Panc1 (cell line): Measurements from ENCODE around the gene GAPDH.

Source experiments
- POLR2AphosphoS5 ChIP-seq: IDR thresholded peaks from 2 replicates; pipeline ENCODE4 v1.6.1; 2012; ENCODE audit warnings: mild to moderate bottlenecking, low read depth, low read length, moderate library complexity
- SIN3A ChIP-seq: IDR thresholded peaks from 2 replicates; pipeline ENCODE4 v1.6.1; 2012; ENCODE audit warnings: low read depth, mild to moderate bottlenecking, low read length, moderate library complexity, borderline replicate concordance; ENCODE audit not compliant: insufficient read depth
- TF ChIP-seq, protein P1 (sequence below): fragments of 450-650 bp; IDR thresholded peaks from 2 replicates; pipeline ENCODE4 v1.5.1; 2017; ENCODE audit warnings: mild to moderate bottlenecking
- TF ChIP-seq, protein P2 (sequence below), 2 experiments: IDR thresholded peaks; 2 replicates each; pipeline ENCODE4 v1.6.1; 2011 to 2012; ENCODE audit warnings: low read depth in 2 of 2, control low read depth in 1 of 2, low read length in 1 of 2, mild to moderate bottlenecking in 1 of 2, moderate library complexity in 1 of 2; ENCODE audit not compliant: insufficient read depth in 1 of 2

DNA sequence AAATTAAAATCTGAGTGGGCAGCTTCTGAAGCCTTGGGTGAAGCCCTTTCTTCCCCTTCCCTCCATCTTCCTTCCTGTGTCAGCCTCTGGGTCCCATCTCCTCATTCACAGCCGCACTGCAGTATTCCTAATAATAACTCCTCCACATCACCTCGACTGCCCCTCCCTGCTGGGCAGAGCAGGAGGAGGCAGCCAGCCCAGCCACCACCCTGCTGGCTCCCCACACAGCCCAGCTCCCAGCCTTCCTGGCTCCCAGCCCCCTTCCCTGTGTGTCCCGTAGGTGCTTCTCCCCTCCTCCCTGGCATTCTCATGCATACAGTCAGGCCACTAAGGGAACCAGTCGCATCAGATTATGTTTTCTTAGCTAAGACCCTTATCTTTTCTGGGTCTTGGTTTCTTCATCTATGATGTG, 17.8 kb downstream of the GAPDH start:
- TF ChIP-seq, protein P1, sequence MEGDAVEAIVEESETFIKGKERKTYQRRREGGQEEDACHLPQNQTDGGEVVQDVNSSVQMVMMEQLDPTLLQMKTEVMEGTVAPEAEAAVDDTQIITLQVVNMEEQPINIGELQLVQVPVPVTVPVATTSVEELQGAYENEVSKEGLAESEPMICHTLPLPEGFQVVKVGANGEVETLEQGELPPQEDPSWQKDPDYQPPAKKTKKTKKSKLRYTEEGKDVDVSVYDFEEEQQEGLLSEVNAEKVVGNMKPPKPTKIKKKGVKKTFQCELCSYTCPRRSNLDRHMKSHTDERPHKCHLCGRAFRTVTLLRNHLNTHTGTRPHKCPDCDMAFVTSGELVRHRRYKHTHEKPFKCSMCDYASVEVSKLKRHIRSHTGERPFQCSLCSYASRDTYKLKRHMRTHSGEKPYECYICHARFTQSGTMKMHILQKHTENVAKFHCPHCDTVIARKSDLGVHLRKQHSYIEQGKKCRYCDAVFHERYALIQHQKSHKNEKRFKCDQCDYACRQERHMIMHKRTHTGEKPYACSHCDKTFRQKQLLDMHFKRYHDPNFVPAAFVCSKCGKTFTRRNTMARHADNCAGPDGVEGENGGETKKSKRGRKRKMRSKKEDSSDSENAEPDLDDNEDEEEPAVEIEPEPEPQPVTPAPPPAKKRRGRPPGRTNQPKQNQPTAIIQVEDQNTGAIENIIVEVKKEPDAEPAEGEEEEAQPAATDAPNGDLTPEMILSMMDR, result no peak
- no peak for TF ChIP-seq POLR2AphosphoS5
- TF ChIP-seq, protein P2, sequence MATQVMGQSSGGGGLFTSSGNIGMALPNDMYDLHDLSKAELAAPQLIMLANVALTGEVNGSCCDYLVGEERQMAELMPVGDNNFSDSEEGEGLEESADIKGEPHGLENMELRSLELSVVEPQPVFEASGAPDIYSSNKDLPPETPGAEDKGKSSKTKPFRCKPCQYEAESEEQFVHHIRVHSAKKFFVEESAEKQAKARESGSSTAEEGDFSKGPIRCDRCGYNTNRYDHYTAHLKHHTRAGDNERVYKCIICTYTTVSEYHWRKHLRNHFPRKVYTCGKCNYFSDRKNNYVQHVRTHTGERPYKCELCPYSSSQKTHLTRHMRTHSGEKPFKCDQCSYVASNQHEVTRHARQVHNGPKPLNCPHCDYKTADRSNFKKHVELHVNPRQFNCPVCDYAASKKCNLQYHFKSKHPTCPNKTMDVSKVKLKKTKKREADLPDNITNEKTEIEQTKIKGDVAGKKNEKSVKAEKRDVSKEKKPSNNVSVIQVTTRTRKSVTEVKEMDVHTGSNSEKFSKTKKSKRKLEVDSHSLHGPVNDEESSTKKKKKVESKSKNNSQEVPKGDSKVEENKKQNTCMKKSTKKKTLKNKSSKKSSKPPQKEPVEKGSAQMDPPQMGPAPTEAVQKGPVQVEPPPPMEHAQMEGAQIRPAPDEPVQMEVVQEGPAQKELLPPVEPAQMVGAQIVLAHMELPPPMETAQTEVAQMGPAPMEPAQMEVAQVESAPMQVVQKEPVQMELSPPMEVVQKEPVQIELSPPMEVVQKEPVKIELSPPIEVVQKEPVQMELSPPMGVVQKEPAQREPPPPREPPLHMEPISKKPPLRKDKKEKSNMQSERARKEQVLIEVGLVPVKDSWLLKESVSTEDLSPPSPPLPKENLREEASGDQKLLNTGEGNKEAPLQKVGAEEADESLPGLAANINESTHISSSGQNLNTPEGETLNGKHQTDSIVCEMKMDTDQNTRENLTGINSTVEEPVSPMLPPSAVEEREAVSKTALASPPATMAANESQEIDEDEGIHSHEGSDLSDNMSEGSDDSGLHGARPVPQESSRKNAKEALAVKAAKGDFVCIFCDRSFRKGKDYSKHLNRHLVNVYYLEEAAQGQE (IDR thresholded peaks at IDR 0.05; ENCODE audit: insufficient read depth in 1 of 2, low read depth in 2 of 2, low read length in 1 of 2), result no peak
- no peak for TF ChIP-seq SIN3A
